BLaER1 treated with 17β-estradiol and CSF1 and Interleukin-3, amounts not matched to agents 10 nM and 100 nM (cell line): ENCODE data around the gene SLC22A7.

Source experiments
- H3K27ac ChIP-seq, 11 experiments: shearing (Covaris generic); formaldehyde crosslinking; 2 replicates each; pipeline ENCODE4 v1.8.1; 2022
- H3K27me3 ChIP-seq, 11 experiments: shearing (Covaris generic); formaldehyde crosslinking; 2 replicates each; pipeline ENCODE4 v1.8.1; 2022
- H3K36me3 ChIP-seq, 11 experiments: shearing (Covaris generic); formaldehyde crosslinking; 2 replicates each; pipeline ENCODE4 v1.8.1; 2022
- H3K4me1 ChIP-seq, 10 experiments: shearing (Covaris generic); formaldehyde crosslinking; 2 replicates each; pipeline ENCODE4 v1.8.1; 2022
- H3K4me2 ChIP-seq, 11 experiments: shearing (Covaris generic); formaldehyde crosslinking; 2 replicates each; pipeline ENCODE4 v1.8.1; 2022
- H3K4me3 ChIP-seq, 10 experiments: shearing (Covaris generic); formaldehyde crosslinking; 2 replicates each; pipeline ENCODE4 v1.8.1; 2022
- H3K9ac ChIP-seq, 11 experiments: shearing (Covaris generic); formaldehyde crosslinking; 2 replicates each; pipeline ENCODE4 v1.8.1; 2022
- H3K9me3 ChIP-seq, 11 experiments: shearing (Covaris generic); formaldehyde crosslinking; replicated peaks in 1 of 11; 2 replicates each; pipeline ENCODE4 v1.8.1; 2022
- H4K20me1 ChIP-seq, 11 experiments: shearing (Covaris generic); formaldehyde crosslinking; 2 replicates each; pipeline ENCODE4 v1.8.1; 2022
- Cebpa-rat ChIP-seq, 11 experiments: shearing (Covaris generic); IDR thresholded peaks; 2 replicates each; pipeline ENCODE4 v1.8.1; 2022

SLC22A7 gene

DNA sequence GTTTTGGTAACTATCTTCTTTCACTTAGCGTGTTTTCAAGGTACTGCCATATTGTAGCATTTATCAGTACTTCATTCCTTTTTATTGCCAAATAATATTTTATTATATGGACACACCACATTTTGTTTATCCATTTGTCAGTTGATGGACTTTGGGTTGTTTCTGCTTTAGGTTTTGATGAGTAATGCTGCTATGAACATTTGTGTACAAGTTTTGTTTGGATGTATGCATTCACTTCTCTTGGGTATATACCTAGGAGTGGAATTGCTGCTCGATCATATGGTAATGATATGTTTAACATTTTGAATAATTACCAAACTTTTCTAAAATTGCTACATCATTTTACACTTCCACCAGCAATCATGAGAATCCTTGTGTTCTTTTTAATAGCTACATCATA is 6.4 kb upstream of the SLC22A7 start:
- Histone ChIP-seq H3K9me3 (no peaks in the 10 kb centered on the region), H4K20me1 (no peaks in the 10 kb centered on the region), H3K27ac (no peak overlapping the region), H3K9ac (no peak overlapping the region), H3K36me3 (no peaks in the 10 kb centered on the region), H3K4me1 (peaks cover 12 to 25% (median 24%) of the 10 kb centered on the region in 10 experiments), H3K4me2 (no peak overlapping the region), H3K4me3 (no peak overlapping the region), H3K27me3 (0 out of 22 replicates have a peak, but pooled peaks cover 0 to under 1% (median 0%) of the 10 kb centered on the region in 11 experiments)
- no peak for TF ChIP-seq Cebpa-rat (IDR thresholded peaks at IDR 0.05)

DNA sequence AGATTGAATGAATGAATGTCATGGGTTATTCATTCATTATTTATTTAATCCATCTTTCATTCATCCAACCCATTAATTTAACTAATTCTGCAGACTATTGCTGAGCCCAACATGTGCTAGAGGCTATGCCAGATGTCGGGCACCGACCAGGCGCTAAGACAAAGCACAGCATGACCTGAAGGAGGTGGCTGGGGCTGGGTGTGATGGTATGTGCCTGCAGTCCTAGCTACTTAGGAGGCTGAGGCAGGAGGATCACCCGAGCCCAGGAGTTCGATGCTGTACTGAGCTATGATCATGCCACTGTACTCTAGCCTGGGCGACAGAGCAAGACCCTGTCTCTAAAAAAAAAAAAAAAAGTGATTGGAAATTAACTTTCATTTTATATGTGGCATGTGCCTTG is 5.7 kb upstream of the SLC22A7 start:
- H3K4me1 ChIP-seq: peaks cover 6 to 19% (median 18%) of the 10 kb centered on the region in 10 experiments
- TF ChIP-seq Cebpa-rat (IDR thresholded peaks at IDR 0.05): no peak
- H4K20me1 ChIP-seq: no peaks in the 10 kb centered on the region
- H3K36me3 ChIP-seq: no peaks in the 10 kb centered on the region
- no peaks in the 10 kb centered on the region for H3K27me3 ChIP-seq
- H3K4me2 ChIP-seq: no peak overlapping the region
- H3K4me3 ChIP-seq: no peak overlapping the region
- H3K9me3 ChIP-seq: no peaks in the 10 kb centered on the region
- H3K9ac ChIP-seq: no peak overlapping the region
- H3K27ac ChIP-seq: no peak overlapping the region

DNA sequence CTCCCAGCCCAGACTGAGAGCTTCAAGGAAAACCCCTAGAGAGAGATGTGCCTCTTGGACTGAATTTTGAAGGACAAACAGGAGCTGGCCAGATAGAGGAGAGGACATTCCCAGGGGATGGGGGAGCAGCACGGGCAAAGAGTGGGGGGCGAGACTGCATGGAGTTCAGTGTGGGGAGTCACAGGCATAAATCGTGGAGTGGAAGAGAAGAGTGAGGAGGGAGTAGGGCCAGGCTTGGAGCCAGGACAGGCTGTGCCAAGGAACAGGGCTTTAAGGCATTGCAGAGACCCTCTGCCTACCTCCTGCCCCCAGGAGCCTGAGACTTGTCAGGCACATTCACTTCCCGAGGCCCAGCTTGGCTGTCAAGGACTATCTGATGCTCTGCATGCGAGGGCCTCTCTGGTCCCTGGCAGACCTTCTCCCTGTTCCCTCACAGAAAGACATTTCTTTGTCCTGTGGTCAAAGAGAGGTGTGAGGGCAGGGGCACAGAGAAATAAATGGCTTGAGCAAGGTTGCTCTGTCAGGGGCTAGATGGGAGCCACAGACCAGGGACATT is 5.2 kb upstream of the SLC22A7 start:
- Histone ChIP-seq H3K4me2 (no peak overlapping the region), H3K4me1 (peaks cover under 1 to 14% (median 13%) of the 10 kb centered on the region in 10 experiments; a peak in 18 of 20 replicates), H3K27me3 (no peaks in the 10 kb centered on the region), H3K4me3 (no peak overlapping the region), H3K9me3 (no peaks in the 10 kb centered on the region), H3K27ac (no peak overlapping the region), H4K20me1 (no peaks in the 10 kb centered on the region), H3K9ac (no peak overlapping the region), H3K36me3 (no peaks in the 10 kb centered on the region)
- TF ChIP-seq Cebpa-rat (IDR thresholded peaks at IDR 0.05): no peak

DNA sequence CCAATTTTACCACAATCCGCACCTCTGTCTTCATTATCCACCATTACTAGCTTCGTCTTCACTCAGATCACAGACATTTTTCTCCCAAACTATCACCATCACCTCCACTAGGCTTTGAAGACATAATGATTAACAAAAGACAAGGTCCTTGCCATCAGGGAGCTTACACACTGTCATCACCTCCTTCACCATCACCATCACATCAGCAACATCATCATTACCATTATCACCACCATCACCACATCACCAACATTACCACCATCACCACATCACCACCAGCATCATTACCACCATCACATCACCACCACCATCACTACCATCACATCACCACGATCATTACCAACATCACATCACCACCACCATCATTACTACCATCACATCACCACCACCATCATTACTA is 4.4 kb upstream of the SLC22A7 start:
- H3K27ac ChIP-seq: no peak overlapping the region
- no peaks in the 10 kb centered on the region for H3K9me3 ChIP-seq
- no peaks in the 10 kb centered on the region for H3K27me3 ChIP-seq
- no peak for TF ChIP-seq Cebpa-rat (IDR thresholded peaks at IDR 0.05)
- H3K4me3 ChIP-seq: no peak overlapping the region
- peaks cover 0 to 6% (median 4%) of the 10 kb centered on the region in 10 experiments; a peak in 12 of 20 replicates for H3K4me1 ChIP-seq
- no peaks in the 10 kb centered on the region for H3K36me3 ChIP-seq
- no peak overlapping the region for H3K4me2 ChIP-seq
- H4K20me1 ChIP-seq: no peaks in the 10 kb centered on the region
- H3K9ac ChIP-seq: no peak overlapping the region

DNA sequence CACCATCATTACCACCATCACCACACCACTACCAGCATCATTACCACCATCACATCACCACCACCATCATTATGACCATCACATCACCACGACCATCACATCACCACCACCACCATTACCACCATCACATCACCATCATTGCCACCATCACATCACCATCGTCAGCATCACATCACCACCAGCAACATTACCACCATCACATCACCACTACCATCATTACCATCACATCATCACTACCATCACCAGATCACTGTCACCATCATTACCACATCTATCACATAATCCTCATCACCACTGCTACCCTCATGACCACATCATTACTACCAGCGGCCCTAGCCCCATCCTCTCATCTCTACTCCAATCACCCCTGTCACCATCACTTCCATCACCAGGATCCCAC is 3.5 kb upstream of the SLC22A7 start:
- Histone ChIP-seq H3K4me1 (peaks cover 0 to 1% (median 0%) of the 10 kb centered on the region in 10 experiments; a peak in 4 of 20 replicates), H3K4me3 (no peak overlapping the region), H3K9me3 (no peaks in the 10 kb centered on the region), H3K27me3 (no peaks in the 10 kb centered on the region), H3K27ac (no peak overlapping the region), H4K20me1 (no peaks in the 10 kb centered on the region), H3K4me2 (no peak overlapping the region), H3K9ac (no peak overlapping the region), H3K36me3 (no peaks in the 10 kb centered on the region)
- TF ChIP-seq Cebpa-rat (IDR thresholded peaks at IDR 0.05): no peak

DNA sequence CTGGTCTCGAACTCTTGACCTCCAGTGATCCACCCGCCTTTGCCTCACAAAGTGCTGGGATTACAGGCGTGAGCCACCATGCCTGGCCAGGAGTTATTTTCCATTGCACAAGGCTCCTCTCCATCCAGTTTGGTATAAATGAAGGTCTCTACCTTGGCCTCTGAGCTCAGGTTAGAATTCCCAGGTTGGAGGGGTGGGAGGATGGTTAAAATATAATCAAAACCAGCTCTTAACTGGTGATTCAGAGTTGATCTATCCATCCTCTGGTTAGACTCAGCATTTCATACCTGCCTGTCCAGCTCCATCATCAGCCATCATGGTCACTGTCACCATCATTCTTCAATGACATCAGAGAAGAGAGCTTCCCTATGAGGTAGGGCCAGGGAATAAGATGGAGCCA is 2.6 kb upstream of the SLC22A7 start:
- H3K4me3 ChIP-seq: no peak overlapping the region
- H3K27me3 ChIP-seq: no peaks in the 10 kb centered on the region
- H3K36me3 ChIP-seq: no peaks in the 10 kb centered on the region
- no peak overlapping the region for H3K27ac ChIP-seq
- peaks cover 0 to 10% (median 2%) of the 10 kb centered on the region in 10 experiments; a peak in 5 of 20 replicates for H3K4me1 ChIP-seq
- H3K4me2 ChIP-seq: no peak overlapping the region
- no peaks in the 10 kb centered on the region for H4K20me1 ChIP-seq
- no peak for TF ChIP-seq Cebpa-rat (IDR thresholded peaks at IDR 0.05)
- no peak overlapping the region for H3K9ac ChIP-seq
- H3K9me3 ChIP-seq: no peaks in the 10 kb centered on the region

DNA sequence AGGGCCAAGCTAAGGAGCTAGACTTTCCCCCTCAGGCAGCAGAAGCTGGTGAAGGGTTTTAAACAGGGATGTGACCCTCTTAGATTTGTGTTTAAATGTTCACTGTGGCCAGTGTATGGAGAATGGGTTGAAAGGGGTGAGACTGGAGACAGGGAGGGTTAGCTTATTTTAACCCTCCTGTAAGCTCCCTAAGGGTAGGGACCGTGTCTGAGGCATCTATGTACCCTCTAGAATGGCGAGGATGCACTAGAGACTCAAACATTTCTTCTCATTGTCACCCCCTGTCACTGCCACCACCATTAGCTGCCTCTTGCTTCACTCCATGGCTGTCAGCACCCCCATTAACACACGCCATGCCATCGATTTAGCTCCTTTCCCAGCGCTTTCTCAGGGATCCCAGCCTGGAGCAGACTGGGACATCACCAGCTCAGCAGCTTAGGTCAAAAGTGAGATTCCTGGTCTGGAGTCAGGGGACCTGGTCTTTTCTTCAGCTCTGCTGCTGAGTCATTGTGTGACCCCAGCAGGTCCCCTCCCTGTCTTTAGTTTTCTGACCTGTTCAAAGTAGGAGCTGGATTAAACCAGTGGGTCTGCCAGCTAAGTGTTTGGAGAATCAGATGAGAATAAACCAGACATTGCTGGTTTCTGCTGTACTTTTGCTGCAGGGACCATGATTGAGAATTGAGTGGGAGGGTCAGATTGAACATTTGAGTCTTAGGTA is 1.1 kb upstream of the SLC22A7 start:
- no peak for TF ChIP-seq Cebpa-rat (IDR thresholded peaks at IDR 0.05)
- Histone ChIP-seq H3K9me3 (no peaks in the 10 kb centered on the region), H3K4me1 (peaks cover 0 to 10% (median 2%) of the 10 kb centered on the region in 10 experiments; a peak in 5 of 20 replicates), H3K9ac (no peak overlapping the region), H3K27me3 (no peaks in the 10 kb centered on the region), H3K27ac (no peak overlapping the region), H3K4me3 (no peak overlapping the region), H4K20me1 (no peaks in the 10 kb centered on the region), H3K4me2 (no peak overlapping the region), H3K36me3 (no peaks in the 10 kb centered on the region)

DNA sequence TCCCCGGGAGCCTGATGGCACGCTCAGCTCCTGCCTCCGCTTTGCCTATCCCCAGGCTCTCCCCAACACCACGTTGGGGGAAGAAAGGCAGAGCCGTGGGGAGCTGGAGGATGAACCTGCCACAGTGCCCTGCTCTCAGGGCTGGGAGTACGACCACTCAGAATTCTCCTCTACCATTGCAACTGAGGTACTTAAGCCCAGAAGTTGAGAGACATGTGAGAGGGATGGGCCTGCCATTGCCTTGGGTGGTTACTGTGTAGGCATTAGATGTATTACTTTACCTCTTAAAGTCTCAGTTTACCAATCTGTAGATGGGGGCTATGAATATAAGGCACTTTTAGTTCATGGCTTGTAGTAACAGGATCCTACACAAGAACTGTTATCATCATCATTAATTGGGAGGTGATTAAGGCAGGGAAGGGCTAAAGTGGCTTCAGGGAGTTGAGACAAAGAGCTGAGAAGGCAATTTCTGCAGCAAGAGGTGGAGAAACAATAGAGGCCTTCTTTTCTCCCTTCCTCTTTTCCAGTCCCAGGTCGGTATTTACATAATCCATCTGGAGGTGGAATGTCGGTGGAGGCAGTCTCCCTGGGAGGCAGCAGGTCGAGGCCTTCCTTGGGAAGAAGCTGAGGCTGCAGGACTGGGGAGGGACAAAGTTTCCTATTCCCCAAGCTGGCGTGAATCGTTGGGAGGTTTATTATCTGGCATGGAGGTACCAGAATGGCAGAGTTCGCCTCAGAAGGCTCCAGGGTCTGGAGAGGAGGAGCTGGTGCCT is 691 bp downstream of the SLC22A7 start:
- Histone ChIP-seq H3K4me3 (no peak overlapping the region), H3K36me3 (no peaks in the 10 kb centered on the region), H3K9ac (no peak overlapping the region), H3K4me1 (peaks cover 0 to 10% (median 2%) of the 10 kb centered on the region in 10 experiments; a peak in 5 of 20 replicates), H3K27ac (no peak overlapping the region), H4K20me1 (no peaks in the 10 kb centered on the region), H3K27me3 (no peaks in the 10 kb centered on the region), H3K4me2 (no peak overlapping the region; a peak in 1 of 22 replicates), H3K9me3 (no peaks in the 10 kb centered on the region)
- TF ChIP-seq Cebpa-rat (IDR thresholded peaks at IDR 0.05): no peak
